GM19452 (cell line): Measurements from ENCODE around the gene PWP2.
"Not testable (repeated sequence)": the region's sequence is repeated elsewhere in the genome, so short reads cannot be mapped to it uniquely, and the experiment has no call there.

Experiments used
- ATAC-seq: cut with Tn5 transposase; IDR thresholded peaks from one replicate; pipeline ENCODE4 v1.9.1; 2021; ENCODE audit not compliant: unreplicated experiment

PWP2 gene

DNA sequence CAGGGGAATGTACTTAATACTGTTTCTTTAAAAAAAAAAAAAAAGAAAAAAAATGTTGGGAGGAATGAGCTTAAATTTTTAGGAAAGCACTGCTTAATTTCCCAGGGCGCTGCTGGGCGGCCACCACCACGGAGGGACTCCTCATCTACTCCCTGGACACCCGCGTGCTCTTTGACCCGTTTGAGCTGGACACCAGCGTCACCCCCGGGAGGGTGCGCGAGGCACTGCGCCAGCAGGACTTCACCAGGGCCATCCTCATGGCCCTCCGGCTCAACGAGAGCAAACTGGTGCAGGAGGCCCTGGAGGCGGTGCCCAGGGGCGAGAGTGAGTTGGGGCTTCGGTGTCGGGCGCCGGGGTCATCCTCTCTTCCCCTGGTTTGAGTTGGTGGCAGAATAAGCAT lies 20.6 kb downstream of the PWP2 start:
- ATAC-seq, result not testable (repeated sequence)

DNA sequence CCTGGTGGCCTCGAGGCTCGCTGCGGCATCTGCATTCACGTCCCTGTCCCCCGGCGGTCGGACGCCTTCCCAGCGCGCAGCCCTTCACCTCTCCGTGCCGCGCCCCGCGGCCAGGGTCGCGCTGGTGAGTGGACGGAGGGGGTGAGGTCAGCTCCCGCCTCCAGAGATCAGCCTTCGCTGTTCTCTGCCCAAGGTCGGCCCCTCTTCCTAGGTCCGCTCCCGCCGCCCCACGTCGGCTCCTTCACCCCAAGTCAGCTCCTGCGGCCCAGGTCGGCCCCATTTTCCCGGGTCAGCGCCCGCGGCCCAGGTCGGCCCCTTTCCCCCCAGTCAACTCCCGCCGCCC lies 26.5 kb downstream of the PWP2 start:
- not testable (repeated sequence) for ATAC-seq

DNA sequence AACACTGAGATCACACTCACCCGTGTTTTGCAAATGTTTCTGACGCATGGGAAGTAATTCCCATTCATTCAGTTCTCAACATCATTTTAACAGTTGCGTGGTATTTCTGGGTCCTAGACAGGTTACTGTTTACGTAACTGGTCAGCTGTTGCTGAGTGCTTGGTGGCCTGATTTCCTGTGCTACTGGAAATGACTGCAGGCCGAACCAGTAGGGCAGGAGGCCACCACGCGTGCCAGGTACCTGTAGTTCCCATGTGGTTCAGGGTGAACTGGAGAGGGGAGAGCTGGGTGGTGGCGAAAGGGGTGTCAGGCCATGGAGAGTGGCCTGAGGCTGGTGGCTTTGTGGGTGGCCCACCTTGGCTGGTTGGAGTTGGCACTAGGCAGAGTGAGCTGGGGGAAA lies 27.5 kb downstream of the PWP2 start:
- ATAC-seq, result not testable (repeated sequence)

DNA sequence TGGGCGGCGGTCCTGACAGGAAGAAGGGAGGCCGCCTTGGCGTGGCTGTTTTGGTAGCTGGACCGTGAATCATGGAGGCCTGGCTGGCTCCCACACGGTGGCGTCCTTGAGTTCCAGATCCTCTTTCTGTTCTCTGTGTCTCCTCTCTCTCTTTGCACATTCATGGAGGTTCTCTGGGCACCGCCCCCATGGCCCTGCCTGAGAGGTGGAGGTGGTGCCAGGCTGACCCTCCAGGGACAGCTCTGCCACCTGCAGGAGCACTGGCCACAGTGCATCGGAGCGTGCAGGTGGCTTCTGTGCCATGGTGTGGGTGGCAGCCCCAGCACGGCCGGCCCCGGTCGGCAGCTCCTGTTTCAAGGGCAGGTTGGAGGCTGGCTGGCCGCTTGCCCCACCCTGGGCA lies 30.8 kb downstream of the PWP2 start:
- ATAC-seq, result not testable (repeated sequence)

DNA sequence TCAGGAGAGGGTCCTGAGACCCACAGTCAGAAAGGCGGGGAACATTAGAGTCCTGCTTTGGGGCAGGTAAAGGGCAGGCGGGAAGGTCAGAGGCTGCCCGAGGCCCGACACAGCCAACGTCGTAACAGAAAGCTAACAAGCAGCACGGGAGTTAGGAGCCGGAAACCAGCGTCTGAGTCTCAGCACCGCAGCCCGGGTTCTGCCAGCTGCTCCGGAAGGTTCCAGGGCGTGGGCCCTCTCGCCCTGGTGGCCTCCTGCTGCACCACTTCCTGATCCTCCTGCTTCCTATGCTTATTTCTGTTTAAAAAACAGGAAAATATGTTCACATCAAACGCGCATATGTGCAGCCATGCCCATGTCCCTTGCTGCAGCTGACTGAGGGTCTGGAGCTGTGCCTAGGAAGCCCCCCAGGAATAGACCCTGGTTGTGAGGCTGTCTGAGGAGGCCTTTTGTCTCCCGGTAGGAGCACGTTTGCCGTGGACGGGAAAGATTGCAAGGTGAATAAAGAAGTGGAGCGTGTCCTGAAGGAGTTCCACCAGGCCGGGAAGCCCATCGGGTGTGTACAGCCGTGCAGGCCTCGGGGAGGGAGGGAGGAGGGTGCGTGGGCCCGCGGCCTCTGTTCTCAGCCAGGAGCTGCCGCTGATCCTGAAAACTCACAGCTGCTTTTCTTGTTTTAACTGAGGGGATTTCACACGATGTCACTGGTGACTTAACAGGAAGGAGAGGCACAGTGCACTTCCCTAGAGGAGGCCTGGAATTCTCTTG lies 32.8 kb downstream of the PWP2 start:
- not testable (repeated sequence) for ATAC-seq

DNA sequence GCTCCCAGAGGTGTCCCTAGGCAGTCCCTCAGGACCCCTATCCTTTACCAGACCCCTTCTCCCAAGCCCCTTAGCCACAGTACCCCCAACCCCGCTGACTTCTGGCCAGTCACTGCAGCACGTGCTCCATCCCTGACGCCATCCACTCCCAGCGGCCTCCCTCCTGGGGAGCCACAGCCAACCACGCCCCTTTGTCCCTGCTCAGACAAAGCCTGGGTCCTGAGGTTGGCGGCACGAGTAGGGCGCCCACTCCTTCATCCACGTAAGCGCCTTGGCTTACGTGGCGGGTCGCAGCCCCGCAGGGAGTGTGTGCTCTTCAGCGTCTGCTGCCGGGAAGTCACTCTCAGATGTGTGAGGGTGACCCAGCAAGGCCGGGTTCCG lies 33.3 kb downstream of the PWP2 start:
- not testable (repeated sequence) for ATAC-seq

DNA sequence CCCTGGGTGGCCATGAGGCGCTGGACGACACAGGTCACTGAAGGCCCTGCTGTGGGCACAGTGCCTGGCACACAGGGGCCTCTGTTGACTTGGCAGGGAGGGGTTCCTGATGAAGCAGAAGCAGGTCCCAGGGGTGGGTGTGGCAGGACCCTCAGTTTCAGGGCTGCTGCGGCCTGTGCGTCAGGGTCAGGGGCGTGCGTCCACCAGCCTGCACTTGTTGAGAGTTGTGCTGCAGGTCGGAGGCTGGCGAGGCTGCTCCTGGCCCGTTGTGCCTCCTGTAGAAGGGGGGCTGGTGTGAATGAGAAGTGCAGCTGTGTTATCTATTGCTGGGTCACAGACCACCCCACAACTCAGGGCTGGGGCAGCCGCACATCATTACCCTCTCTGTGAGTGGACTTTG lies 35.3 kb downstream of the PWP2 start:
- ATAC-seq, result not testable (repeated sequence)

DNA sequence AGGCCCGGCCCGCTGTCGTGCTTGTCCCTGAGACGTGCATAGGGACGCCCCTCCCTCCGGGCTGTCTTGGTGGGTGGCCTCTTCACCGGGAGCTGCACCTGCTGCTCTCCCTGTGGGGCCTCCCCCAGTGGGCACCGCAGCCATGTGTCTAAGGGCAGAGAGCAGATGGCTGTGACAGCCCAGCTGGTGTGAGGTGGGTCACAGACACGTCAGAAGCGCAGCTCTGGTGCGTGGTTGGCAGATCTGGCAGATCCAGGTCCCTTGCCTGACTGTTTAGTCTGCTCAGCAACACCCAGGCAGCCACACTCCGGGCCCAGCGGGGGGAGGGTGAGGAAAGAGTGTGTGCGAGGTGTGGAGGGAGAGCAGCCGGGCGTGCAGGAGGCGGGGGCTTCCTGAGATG lies 36.2 kb downstream of the PWP2 start:
- peak; percentile 40 for ATAC-seq

DNA sequence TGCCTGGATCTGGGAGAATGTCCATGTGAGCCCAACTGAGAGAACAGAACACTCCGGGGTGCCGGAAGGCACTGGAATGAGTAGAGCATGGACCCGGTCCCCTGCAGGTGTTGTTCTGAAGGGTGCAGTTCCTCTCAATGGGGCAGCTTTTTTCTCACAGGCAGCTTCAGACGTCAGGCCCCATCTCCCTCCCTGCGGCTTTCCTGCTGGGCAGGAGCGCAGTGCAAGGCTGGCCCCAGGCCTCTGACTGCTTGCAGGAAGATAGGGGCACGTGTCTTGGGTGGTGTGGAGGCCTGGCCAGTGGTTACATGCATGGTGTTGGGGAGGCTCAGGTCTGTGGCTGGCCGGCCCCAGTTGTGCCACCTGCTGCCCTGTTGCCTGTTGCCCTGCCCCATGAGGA lies 36.8 kb downstream of the PWP2 start:
- not testable (repeated sequence) for ATAC-seq

DNA sequence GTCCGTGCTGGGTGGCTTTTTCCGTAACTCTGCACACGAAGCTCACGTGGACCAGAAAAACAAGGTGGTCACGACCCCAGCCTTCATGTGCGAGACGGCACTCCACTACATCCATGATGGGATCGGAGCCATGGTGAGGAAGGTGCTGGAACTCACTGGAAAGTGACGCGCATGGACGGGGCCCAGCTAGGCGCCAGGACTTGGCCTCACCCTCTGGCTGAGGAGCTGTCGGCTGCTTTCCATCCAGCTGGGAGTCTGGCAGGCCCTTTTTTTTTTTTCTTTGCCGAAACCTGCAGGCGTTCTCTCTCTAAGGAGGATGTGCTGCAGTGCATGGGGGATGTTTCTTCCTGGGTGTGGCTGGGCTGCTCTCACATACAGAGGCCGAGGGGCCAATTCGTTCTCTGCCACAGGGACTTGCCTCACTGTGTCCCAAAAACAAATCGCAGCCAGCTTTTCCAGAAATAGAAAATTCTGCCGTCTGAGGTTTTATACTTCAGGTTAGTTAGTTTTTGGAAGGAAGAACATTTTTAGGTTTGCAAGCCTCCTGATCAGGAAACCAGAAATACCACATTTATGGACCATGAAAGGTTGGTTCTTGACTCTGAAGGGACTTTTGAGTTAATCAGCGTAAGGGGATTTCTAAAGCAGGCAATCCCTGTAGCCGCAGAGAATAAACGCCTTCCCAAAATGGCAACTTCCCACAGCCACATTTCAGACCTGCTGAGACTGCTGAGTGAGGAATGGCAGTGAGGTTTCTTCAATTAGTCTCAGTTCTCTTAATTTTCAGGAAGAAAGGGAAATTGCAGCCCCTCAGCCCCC lies 37.8 kb downstream of the PWP2 start:
- not testable (repeated sequence) for ATAC-seq

DNA sequence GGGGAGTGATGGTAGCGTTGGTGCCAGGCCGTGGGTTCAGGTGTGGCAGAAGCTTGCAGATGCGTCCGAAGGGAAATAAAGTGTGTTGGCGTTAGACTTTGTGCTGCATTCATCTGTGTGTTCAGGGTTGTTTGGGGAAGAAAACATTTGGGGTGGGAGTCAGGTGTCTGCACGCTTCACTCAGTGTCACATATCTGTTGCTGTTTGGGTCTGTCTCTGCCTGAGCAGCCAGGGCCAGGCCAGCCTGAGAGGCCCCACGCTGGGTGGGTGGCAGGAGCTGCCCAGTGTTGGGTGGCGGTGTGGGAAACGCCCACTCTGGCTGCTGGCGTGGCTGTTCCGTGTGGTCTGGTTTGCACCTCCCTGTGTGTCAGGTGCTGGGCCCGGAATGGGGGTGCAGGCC lies 38.4 kb downstream of the PWP2 start:
- ATAC-seq, result not testable (repeated sequence)

DNA sequence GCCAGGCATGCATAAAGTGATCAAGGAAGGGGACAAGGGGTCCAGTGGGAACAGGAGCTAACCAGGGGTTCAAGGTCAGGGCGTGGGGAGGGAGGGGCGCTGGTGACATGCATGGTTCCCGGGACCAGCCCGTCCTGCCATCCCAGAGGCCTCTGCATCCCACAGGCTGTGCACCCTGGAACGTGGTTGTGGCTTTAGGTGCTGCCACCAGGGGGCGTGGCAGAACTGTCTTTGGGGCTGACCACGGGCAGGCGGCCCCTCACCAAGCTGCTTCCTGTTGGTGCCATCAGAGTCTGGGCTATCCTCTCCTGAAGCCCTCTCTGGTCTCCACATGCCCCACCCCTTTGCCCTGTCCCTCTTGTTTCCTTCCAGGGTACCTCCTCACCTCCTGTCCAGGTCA lies 39.9 kb downstream of the PWP2 start:
- not testable (repeated sequence) for ATAC-seq

DNA sequence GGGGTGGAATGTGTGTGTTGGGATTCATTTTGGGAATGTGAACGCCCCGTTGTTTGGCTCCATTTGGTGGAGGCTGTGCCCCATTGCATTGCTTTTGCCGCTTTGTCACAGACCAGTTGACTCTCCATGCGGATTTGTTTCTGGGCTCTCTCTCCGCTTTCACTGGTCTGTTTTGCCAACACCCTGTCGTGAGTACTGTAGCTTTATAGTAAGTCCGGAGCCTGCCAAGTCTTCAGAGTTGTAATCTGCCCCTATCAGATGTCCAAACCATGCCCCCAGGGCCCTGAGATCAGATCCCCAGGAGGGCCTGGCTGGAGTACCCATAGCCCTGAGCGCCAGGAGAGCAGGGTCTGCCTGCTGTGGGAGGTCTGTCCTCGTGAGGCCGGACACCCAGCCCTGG lies 43.1 kb downstream of the PWP2 start:
- ATAC-seq, result not testable (repeated sequence)

DNA sequence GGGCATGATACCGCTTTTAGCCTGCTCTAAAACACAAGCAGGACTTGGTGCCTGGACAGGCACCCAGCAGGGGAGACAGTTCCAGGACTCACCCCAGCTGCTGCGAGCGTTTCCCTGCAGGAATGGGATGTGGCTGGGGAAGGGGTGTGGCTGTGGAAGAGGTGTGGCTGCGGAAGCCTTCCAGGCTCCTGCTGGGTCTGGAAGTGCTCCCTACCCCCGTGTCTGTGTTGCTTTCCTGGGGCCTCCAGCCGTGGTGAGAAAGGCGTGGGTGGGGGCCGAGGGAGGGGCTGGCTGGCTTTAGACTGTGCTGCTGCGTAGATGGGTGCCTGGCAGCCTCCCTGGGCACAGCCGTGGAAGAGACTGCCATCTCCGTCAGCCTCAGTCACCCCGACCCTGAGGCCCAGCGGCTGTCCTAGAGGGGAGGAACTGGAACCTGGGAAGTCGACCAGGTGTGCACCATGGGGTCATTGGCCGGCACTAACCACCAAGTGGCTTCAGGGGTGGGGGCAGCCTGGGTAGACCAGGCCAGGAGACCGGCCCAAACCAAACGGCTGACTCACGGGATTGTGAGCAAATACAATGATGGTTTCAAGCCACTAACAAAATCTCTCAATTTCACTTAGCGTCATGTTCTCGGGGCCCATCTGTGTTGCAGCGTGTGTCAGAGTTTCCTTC lies 46.2 kb downstream of the PWP2 start:
- not testable (repeated sequence) for ATAC-seq

DNA sequence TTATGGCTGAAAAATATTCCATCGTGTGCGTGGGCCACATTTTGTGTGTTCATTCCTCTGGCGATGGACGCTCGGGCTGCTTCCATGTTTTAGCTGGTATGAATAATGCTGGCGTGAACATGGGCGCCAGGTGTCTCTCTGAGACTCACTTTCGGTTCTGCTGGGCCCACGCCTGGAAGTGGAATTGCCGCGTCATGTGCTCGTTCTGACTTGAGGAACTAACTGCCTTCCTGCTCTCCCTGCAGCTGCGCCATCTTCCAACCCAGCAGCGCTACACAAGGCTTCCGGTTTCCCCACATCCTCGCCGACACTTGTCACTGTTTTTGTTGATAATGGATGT lies 46.7 kb downstream of the PWP2 start:
- ATAC-seq, result not testable (repeated sequence)

DNA sequence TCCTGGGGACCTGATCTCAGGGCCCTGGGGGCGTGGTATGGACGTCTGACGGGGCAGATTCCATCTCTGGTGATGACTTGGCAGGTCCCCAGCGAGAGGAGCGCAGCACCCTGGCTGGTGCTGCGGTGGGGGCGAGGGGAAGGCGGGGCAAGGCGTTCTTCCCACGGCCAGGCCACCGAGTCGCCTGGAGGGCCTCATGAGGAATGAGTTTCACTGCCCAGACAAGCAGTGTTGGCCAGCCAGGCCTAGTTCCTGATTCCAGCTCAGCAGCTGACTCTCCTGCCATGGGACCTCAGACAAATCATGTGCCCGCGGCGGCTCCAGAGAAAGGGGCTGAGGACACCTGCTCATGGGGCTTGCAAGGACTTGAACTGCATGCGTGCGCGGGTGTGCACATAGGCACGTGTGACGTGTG lies 47.6 kb downstream of the PWP2 start:
- not testable (repeated sequence) for ATAC-seq

DNA sequence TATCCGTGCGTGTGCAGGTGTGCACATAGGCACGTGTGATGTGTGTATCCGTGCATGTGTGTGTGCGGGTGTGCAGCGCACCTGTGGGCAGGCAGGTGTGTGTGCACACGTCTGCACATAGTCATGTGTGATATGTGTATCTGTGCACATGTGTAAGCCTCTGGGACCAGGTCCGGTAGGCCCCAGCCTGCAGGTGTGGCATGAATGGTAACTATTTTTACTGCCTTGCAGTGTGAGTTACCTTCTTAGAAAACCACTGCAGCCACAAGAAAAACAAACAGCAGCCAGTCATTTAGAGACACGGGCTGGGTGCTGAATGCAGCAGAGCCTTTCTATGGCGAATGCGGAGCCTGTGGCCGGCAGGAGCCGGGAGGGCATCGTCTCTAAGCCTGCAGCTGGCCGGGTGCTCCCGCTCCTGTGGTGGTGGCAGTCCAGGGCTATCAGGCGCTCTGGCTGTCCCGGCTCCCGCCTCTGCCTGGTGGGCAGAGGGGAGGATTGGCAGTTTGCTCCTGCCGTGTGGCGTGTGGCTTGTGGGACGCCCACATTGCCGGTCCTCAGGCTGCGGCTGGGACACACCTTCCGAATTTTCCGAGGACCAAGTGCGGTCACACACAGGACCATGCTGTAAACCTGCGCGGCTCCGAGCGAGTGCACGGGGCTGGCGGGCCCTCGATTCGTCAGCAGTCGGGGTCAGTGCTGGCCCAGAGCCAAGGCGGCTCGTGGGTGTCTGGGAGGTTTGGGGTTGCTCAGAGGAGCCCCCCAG lies 48.2 kb downstream of the PWP2 start:
- not testable (repeated sequence) for ATAC-seq

DNA sequence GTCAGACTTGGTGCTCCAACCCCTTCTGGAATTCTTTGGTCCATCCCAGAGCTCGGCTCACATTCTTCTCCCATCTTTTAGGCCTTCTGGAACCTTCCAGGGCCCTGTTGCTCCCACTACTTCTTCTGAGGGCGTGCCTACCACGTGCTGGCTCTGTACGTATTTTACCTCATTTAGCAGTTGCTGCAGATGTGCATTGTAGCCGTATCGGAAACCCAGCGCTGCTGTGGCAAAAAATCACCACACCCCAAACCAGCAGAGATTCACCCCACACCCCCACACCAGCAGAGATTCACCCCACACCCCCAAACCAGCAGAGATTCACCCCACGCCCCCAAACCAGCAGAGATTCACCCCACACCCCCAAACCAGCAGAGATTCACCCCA lies 48.8 kb downstream of the PWP2 start:
- ATAC-seq, result not testable (repeated sequence)

DNA sequence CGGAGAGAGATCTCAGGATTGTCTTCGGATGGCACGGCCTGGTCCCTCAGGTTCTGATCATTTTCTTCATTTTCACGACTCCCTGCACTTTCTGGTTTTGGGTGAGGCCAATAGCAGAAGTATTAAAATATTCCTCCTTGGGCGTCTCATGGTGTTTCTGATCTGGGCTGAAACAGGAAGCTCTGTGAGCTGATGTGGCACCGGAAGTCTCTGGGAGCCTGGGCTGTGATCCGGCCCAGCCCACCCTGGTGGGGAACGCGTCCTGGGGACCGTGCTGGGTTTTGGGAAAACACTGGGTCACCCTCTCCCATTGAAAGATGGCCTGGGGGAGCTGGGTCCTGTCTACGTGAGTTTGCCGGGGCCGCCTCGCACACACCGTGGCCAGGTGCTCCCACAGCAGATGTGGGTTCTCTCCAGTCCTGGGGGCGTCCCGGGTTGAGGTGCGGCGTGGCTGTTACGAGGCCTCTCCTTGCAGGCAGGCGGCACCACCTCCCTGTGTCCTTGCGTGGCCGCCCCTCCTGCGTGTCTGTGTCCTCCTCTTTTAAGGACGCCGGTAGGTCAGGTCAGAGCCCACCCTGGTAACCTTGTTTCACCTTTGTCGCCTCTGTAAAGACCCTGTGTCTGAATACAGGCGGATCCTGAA lies 50.4 kb downstream of the PWP2 start:
- not testable (repeated sequence) for ATAC-seq

DNA sequence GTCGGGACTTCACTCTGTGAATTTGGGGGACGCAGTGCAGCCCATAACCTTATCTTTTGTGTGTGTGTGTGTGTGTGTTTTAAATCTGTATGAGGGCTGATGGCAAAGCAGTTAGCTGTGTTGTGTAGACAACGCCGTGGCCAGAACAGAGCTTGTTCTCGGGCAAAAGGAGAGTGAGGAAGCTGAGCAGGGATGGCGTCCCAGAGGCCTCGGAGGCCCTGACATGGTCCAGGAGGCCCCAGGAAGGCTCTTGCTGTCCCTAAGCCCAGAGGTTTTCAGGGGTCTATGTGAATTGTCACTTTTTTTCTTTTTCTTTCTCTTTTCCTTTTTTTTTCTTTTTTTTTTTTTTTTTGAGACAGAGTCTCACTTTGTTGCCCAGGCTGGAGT lies 50.9 kb downstream of the PWP2 start:
- ATAC-seq, result not testable (repeated sequence)
